ENCODE data around the gene XPR1. TPM values are rescaled to one million over a fixed set of nuclear protein-coding genes. Genes with fewer than 3 reads are reported as not detected.

XPR1 gene
- total and polyA plus RNA-seq, 2 of the 8 experiments (the other 6 are each of a cell fraction or from before 2014, with no cell fraction given), result 28.6 to 43.9 TPM

- Histone ChIP-seq H3K4ac (replicated peaks; ENCODE audit: insufficient read length, low read depth, low read length) (no peak overlapping the region), H2BK20ac (ENCODE audit: low read length) (no peak overlapping the region), H4K91ac (replicated peaks; ENCODE audit: insufficient read length, low read length) (no peak overlapping the region), H3K9ac (replicated peaks in 1 of 4; ENCODE audit: extremely low read depth in 1 of 4, low read depth in 3 of 4, low read length in 3 of 4) (no peak overlapping the region), H3K79me1 (ENCODE audit: low read depth, low read length) (no peaks in the 10 kb centered on the region), H2BK15ac (ENCODE audit: low read length) (no peak overlapping the region), H4K20me1 (replicated peaks in 1 of 2; ENCODE audit: control insufficient read depth in 1 of 2, insufficient read depth in 2 of 2, low read length in 2 of 2) (no peaks in the 10 kb centered on the region), H3K79me2 (ENCODE audit: control insufficient read depth in 1 of 2, insufficient read depth in 2 of 2, low read length in 2 of 2) (no peaks in the 10 kb centered on the region), H2AK5ac (ENCODE audit: low read depth, low read length) (no peak overlapping the region), H3K18ac (ENCODE audit: extremely low read depth, low read length) (no peak overlapping the region), H3K23ac (ENCODE audit: insufficient read length) (no peak overlapping the region), H3K4me3 (ENCODE audit: extremely low read depth in 1 of 4, insufficient read depth in 2 of 4, low read depth in 3 of 4, low read length in 4 of 4) (no peak overlapping the region), H3K4me1 (replicated peaks in 1 of 4; ENCODE audit: control insufficient read depth in 3 of 4, insufficient read depth in 4 of 4, low read length in 3 of 4) (peaks cover 0 to 2% (median under 1%) of the 10 kb centered on the region in 4 experiments; a peak in 1 of 7 replicates), H4K5ac (ENCODE audit: insufficient read length, low read depth, low read length) (no peak overlapping the region), H3K14ac (ENCODE audit: insufficient read length) (no peak overlapping the region), H2BK12ac (ENCODE audit: low read depth, low read length) (no peak overlapping the region), H2BK120ac (replicated peaks; ENCODE audit: low read depth, low read length) (no peak overlapping the region), H2AFZ (ENCODE audit: low read length) (no peak overlapping the region), H3K56ac (replicated peaks; ENCODE audit: insufficient read length, low read depth, low read length) (no peak overlapping the region), H3K36me3 (ENCODE audit: control insufficient read depth in 2 of 4, insufficient read depth in 4 of 4, low read length in 3 of 4) (no peaks in the 10 kb centered on the region), H3K27ac (ENCODE audit: low read depth, low read length) (no peak overlapping the region), H3K23me2 (ENCODE audit: low read depth, low read length) (no peaks in the 10 kb centered on the region), H3K9me3 (ENCODE audit: insufficient read depth in 2 of 2, low read depth in 1 of 2, low read length in 1 of 2) (no peaks in the 10 kb centered on the region), H4K8ac (ENCODE audit: extremely low read depth, insufficient read depth, low read length) (no peak overlapping the region), H3K27me3 (replicated peaks in 1 of 4; ENCODE audit: control insufficient read depth in 3 of 4, extremely low read depth in 1 of 4, insufficient read depth in 3 of 4, low read length in 3 of 4) (no peaks in the 10 kb centered on the region), H2BK5ac (ENCODE audit: low read depth, low read length) (no peak overlapping the region), H3K4me2 (ENCODE audit: insufficient read depth in 1 of 2, low read depth in 2 of 2, low read length in 2 of 2) (no peak overlapping the region)
- no peak for FAIRE-seq
- WGBS, 2 experiments (ENCODE audit: extremely low coverage in 1 of 2, insufficient coverage in 1 of 2, insufficient read length in 1 of 2, insufficient replicate concordance in 2 of 2, low coverage in 1 of 2, low lambda C conversion rate in 2 of 2, missing lambda C conversion rate in 1 of 2), result 80% methylated on average over 1 of the region's 1 CpG; no CpG with 5 or more reads in 1 of the 2 experiments
- ChIA-PET POLR2A (ENCODE audit: partially characterized antibody) (no interaction called here), CTCF (ENCODE audit: partially characterized antibody) (interaction anchor here (0.9 to 1.7 kb wide), 7 partner anchors 8 to 236 kb away, joined by 3 to 4 read pairs (median 3); no protein-coding TSS in a partner anchor)
- DNase-seq (ENCODE audit: low read depth in 1 of 2, low spot score in 2 of 2), result no peak
- TF ChIP-seq HDAC6 (IDR thresholded peaks at IDR 0.05; ENCODE audit: low read depth, low read length) (no peak), TAF7 (optimal IDR thresholded peaks at IDR 0.05; ENCODE audit: borderline replicate concordance, low read depth, low read length) (no peak), ASH2L (IDR thresholded peaks at IDR 0.05; ENCODE audit: low read length) (no peak), FOSL1 (IDR thresholded peaks at IDR 0.05; ENCODE audit: insufficient read depth, low read depth, low read length) (no peak), SIX5 (IDR thresholded peaks at IDR 0.05; ENCODE audit: low read depth, low read length) (no peak), SP4 (IDR thresholded peaks at IDR 0.05; ENCODE audit: low read length) (no peak), JUND (IDR thresholded peaks at IDR 0.05; ENCODE audit: low read length) (no peak), ATF2 (IDR thresholded peaks at IDR 0.05; ENCODE audit: low read length) (no peak), ZNF274 (IDR thresholded peaks at IDR 0.05; ENCODE audit: borderline replicate concordance, extremely low read depth, low read length) (no peak), USF2 (IDR thresholded peaks at IDR 0.05; ENCODE audit: low read length) (no peak), YY1 (IDR thresholded peaks at IDR 0.05; ENCODE audit: low read depth, low read length) (no peak), NANOG (IDR thresholded peaks at IDR 0.05; ENCODE audit: insufficient read depth, low read depth, low read length, poor library complexity, severe bottlenecking) (no peak), SP1 (IDR thresholded peaks at IDR 0.05; ENCODE audit: low read depth, low read length) (no peak)
These were observed 4.4 kb upstream of the XPR1 start for GRCh38 chr1:180627411-180627810.

Data from H1 (cell line).